Left lung (tissue), 10 donors: ENCODE results near the gene WDR88. TPM values are rescaled to one million over a fixed set of nuclear protein-coding genes. Genes with fewer than 3 reads are reported as not detected.

ENCODE experiments used
- ATAC-seq: fragments of 200-7000 bp; cut with Tn5 transposase; one replicate; pipeline ENCODE4 v1.9.1; 2020; ENCODE audit warnings: moderate library complexity
- DNase-seq, 4 donors: peaks; one replicate each; pipeline ENCODE4 v3.0.0-alpha.2; 2013 to 2020
- H3K27ac ChIP-seq, 2 donors: fragments of 200-600 bp; sonication (generic) in 1 of 2; one replicate each; pipeline versions ENCODE4 v1.5.0 to v1.8.0; 2020 to 2021
- H3K27me3 ChIP-seq, 2 donors: fragments of 200-600 bp; sonication (generic) in 1 of 2; one replicate each; pipeline versions ENCODE4 v1.5.0 to v1.8.0; 2020 to 2021
- H3K36me3 ChIP-seq, 2 donors: fragments of 200-600 bp; sonication (generic) in 1 of 2; one replicate each; pipeline versions ENCODE4 v1.5.0 to v1.8.0; 2020 to 2021
- H3K4me1 ChIP-seq, 2 donors: fragments of 200-600 bp; one replicate each; pipeline ENCODE4 v1.8.0; 2021
- H3K4me3 ChIP-seq, 2 donors: fragments of 200-600 bp; sonication (generic) in 1 of 2; one replicate each; pipeline versions ENCODE4 v1.5.0 to v1.8.0; 2020 to 2021; ENCODE audit warnings: mild to moderate bottlenecking in 1 of 2
- H3K9me3 ChIP-seq, 2 donors: fragments of 200-600 bp; sonication (generic) in 1 of 2; one replicate each; pipeline versions ENCODE4 v1.5.0 to v1.8.0; 2020 to 2021
- intact Hi-C, 2 donors: fragments of 100-400 bp; cut with DNase I; formaldehyde crosslinking; loops; one replicate each; pipeline versions ENCODE4 v1.11.2 to v1.14.2; 2022
- polyA plus RNA-seq, 6 donors: library from polyadenylated mRNA; unstranded; fragments of 120-200 nt; gene quantifications; one replicate each; pipeline ENCODE4 v1.2.1, GENCODE V29; 2013; ENCODE audit not compliant: insufficient read length in 6 of 6
- total RNA-seq, 2 donors: library from RNA; stranded (reverse); fragmentation: NEBNext Ultra II Directional; extraction: Animal tissue kit (Norgen Biotek cat#: 25700); gene quantifications; one replicate each; pipeline ENCODE4 v1.2.1, GENCODE V29; 2021
- TF ChIP-seq, protein P1 (sequence below), 2 donors: fragments of 200-600 bp; sonication (generic) in 1 of 2; IDR thresholded peaks; one replicate each; pipeline versions ENCODE4 v1.5.0 to v1.8.0; 2021; ENCODE audit warnings: antibody characterized with exemption in 2 of 2
- donor health status: DM: no; HTN: yes; CAD: no.
- donor health status: DM: no; HTN: no; CAD: no.

Gene WDR88
- total and polyA plus RNA-seq, 8 donors, result 1.2 to 1.9 (median 1.5) TPM; not detected in 2

GRCh38 chr19:33193865-33194362, 62.0 kb downstream of the WDR88 start, which contains the start of gene LRP3:
TSS of gene LRP3 (plus strand) at chr19:33194330. CDS start at chr19:33194786, 456 bp downstream.
- intact Hi-C loops, result no loop called here
- Histone ChIP-seq H3K27ac (no peak within 1 kb of the TSS), H3K4me1 (peaks cover 3 to 28% of the 10 kb centered on the region in 2 donors), H3K36me3 (no peaks in the 10 kb centered on the region), H3K9me3 (no peaks in the 10 kb centered on the region), H3K27me3 (peaks cover 0 to 43% of the 10 kb centered on the region in 2 donors), H3K4me3 (peak within 1 kb of the TSS; percentile 46 to 56)
- TF ChIP-seq, protein P1, sequence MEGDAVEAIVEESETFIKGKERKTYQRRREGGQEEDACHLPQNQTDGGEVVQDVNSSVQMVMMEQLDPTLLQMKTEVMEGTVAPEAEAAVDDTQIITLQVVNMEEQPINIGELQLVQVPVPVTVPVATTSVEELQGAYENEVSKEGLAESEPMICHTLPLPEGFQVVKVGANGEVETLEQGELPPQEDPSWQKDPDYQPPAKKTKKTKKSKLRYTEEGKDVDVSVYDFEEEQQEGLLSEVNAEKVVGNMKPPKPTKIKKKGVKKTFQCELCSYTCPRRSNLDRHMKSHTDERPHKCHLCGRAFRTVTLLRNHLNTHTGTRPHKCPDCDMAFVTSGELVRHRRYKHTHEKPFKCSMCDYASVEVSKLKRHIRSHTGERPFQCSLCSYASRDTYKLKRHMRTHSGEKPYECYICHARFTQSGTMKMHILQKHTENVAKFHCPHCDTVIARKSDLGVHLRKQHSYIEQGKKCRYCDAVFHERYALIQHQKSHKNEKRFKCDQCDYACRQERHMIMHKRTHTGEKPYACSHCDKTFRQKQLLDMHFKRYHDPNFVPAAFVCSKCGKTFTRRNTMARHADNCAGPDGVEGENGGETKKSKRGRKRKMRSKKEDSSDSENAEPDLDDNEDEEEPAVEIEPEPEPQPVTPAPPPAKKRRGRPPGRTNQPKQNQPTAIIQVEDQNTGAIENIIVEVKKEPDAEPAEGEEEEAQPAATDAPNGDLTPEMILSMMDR (IDR thresholded peaks at IDR 0.05), result no peak
- DNase-seq (peak; percentile 36 to 91 (median 62)), ATAC-seq (peak; percentile 84)

GRCh38 chr19:33194532-33194885, 62.6 kb downstream of the WDR88 start:
- DNase-seq, result peak in 1 of 4 donors; percentile 85
- ATAC-seq, result peak; percentile 10
- Histone ChIP-seq H3K4me3 (peak overlapping the region; percentile 46 to 56), H3K4me1 (peaks cover 3 to 32% of the 10 kb centered on the region in 2 donors), H3K27ac (no peak overlapping the region), H3K36me3 (no peaks in the 10 kb centered on the region), H3K9me3 (no peaks in the 10 kb centered on the region), H3K27me3 (peaks cover 0 to 43% of the 10 kb centered on the region in 2 donors)
- intact Hi-C loops, result no loop called here
- TF ChIP-seq, protein P1 (IDR thresholded peaks at IDR 0.05), result no peak

GRCh38 chr19:33194886-33195644, 63.2 kb downstream of the WDR88 start:
- Histone ChIP-seq H3K4me3 (peak overlapping the region; percentile 46 to 56), H3K36me3 (no peaks in the 10 kb centered on the region), H3K9me3 (no peaks in the 10 kb centered on the region), H3K27me3 (peaks cover 0 to 43% of the 10 kb centered on the region in 2 donors), H3K27ac (no peak overlapping the region), H3K4me1 (peaks cover 3 to 38% of the 10 kb centered on the region in 2 donors)
- ATAC-seq (peak; percentile 78), DNase-seq (peak in 2 of 4 donors; percentile 41 to 86)
- intact Hi-C loops, result no loop called here
- TF ChIP-seq, protein P1 (IDR thresholded peaks at IDR 0.05), result no peak

DNA sequence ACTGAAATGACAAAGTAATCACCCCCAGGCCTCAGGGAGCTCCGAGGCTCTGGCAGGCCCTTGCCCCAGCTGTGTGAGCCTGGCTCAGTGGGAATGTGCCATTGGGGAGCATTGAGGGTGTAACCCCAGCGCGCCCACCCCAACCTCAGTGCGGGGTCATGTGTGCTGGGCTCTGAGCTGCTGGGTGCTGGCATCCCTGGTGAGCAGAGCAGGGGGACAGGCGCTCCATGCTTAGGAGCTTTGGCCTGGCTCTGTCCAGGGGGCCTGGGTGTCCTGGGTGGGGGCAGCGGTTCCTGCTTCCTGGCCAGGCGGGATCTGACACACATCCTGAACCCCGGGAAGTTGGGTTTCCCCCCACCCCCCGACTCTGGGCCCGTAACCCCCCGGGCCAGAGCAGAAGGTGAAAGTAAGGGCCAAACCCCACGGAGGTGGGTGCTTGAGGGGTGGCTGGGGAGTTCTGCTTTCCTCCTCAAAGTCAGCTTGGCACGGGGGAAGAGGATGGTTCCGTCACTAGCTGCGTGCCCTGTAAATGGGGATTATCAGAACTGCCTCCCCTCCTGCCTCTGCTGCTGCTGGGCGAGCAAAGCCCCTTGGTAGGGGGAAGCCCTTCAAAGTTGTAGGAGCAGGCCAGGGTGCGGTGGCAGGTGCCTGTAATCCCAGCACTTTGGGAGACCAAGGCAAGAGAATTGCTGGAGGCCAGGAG, 63.9 kb downstream of the WDR88 start:
- TF ChIP-seq, protein P1 (IDR thresholded peaks at IDR 0.05), result no peak
- Histone ChIP-seq H3K27ac (no peak overlapping the region), H3K4me3 (peak overlapping the region; percentile 46 to 56), H3K27me3 (peaks cover 0 to 43% of the 10 kb centered on the region in 2 donors), H3K4me1 (peaks cover 3 to 44% of the 10 kb centered on the region in 2 donors), H3K36me3 (no peaks in the 10 kb centered on the region), H3K9me3 (no peaks in the 10 kb centered on the region)
- intact Hi-C loops, result no loop called here
- DNase-seq (peak in 1 of 4 donors; percentile 70), ATAC-seq (no peak)
